M059J (cell line): ENCODE results near the gene KIAA1614. TPM values are rescaled to one million over a fixed set of nuclear protein-coding genes. Genes with fewer than 3 reads are reported as not detected.

Source experiments
- DNase-seq: peaks from one replicate; pipeline ENCODE4 v3.0.0-alpha.2; 2012; ENCODE audit warnings: low read depth
- total RNA-seq: library from RNA; depleted of rRNA; stranded (reverse); fragments of >200 nt; shearing (Covaris generic); gene quantifications from 2 replicates; pipeline ENCODE4 v1.2.3, GENCODE V29; 2014

KIAA1614 gene
- total RNA-seq, 1 experiment from 2014 or later: 2.8 TPM

GRCh38 chr1:180924939-180925338, 12.2 kb downstream of the KIAA1614 start:
- no peak for DNase-seq

GRCh38 chr1:180925471-180926051, 12.9 kb downstream of the KIAA1614 start:
- DNase-seq: no peak

GRCh38 chr1:180926164-180926981, 13.7 kb downstream of the KIAA1614 start:
- DNase-seq: peak; percentile 86

- no peak for DNase-seq
Measured at GRCh38 chr1:180927348-180927747, 14.7 kb downstream of the KIAA1614 start.

DNA sequence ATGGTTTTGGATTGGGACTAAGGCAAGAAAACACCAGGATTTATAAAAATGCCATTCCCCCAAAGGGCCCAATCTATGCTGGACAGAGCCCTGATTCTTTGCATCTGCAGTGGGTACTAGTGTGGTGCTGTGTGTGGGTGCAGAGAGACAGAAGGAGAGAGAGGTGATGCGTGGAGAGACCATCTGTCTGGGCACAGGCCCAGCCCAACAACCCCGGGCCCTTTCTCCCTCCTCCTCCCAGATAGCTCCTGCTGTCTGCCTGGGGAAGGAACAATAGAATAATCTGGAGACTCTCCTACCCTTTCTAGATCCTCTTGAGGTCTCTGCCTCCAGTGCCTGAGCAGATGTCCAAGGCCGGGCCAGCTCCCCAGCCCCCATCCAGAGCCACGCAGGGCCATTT, 15.1 kb downstream of the KIAA1614 start:
- DNase-seq: no peak

- no peak for DNase-seq
Measured at GRCh38 chr1:180928331-180929230, 15.9 kb downstream of the KIAA1614 start.

DNA sequence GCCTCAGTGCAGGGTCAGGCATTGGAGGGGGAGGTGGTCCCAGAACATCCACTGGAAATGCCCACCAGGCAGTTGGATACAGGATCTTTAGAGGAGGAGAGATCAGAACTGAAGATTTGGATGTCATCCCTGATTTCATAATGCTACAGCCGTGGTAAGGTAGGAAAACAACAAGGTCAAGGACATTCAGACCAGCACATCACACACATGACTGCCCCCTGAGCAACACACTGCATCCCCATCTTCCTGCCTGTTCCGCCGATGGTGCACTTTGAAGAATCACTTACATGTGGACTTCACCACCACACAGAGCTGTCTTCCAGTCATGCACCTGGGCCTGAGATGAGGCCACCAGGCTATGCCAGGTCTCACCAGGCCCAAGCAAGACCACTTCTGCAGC, 16.7 kb downstream of the KIAA1614 start:
- DNase-seq: no peak

DNA sequence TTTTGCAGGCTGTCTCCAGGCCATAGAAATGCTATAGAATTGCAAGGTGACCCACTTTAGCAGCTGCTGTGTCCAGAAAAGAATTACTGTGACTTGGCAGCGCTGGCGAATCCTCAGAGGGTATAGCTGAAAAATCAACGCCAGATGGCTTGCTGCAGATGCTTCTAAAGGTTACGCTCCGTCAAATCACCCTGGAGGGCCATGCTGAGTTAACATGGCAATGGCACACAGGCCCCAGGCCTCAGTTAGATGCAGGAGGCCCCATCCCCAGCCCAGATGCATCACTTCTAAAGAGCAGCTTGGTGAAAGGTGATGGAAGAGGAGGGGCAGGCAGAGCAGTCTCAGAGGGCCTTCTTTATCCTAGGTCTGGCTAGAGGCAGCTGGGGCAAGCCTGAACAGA, 18.0 kb downstream of the KIAA1614 start:
- no peak for DNase-seq

- no peak for DNase-seq
Measured at GRCh38 chr1:180931529-180931928, 18.8 kb downstream of the KIAA1614 start.

DNA sequence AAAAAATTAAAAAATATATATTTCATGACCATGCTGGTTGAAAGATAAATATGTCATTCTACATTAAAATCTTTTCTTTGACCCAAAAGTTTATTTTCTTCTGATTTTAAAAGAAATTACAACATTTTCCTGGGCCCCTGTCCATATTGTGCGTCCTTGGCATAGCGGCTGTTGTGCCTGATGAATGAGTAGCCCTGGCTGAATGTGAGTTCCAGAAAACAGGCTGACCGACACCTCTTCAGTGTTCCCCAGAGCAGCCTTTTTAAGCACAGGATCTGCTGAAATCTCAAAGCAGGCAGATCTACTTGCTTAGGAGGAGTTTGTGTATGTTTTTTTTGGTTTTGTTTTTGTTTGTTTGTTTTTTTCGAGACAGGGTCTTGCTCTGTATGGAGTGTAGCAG, 19.7 kb downstream of the KIAA1614 start:
- DNase-seq: no peak

DNA sequence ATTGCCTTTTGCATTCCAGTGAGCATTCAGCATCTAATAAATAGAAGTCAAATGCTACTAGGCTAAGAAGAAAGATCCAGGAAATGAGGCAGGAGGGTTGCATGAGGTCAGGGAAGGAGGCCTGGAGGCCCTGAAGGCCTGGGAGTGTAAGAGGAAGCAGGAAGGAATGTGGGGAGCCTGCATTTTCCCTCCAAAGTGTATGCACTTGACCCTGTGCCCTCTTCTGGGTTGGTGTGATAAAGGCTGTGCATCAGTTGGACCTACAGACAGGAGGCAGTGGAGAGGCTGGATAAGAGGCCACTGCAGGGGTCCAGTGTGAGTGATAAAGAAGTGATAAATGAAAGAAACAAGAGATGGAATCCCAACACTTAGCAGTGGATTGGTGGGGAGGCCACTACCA, 20.4 kb downstream of the KIAA1614 start:
- peak; percentile 22 for DNase-seq

DNA sequence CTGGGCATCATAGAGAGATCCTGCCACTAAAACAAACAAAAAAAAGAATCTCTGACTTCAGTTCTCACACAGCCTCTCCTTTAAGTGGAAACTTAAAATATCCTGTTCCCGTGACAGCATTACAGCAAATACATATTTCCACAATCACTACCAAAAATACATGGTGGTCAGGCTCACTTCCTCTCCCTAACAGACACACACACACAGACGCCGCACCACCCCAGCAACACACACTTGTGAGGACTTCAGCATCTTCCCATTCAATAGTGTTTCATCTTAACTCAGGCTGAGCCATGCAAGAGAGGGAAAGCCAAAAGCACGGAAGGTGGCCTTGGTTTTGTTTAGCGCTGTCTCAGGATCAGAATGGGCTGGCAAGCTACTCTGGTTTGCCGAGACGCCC, 21.9 kb downstream of the KIAA1614 start:
- no peak for DNase-seq

GRCh38 chr1:180935326-180936109, 22.8 kb downstream of the KIAA1614 start:
- no peak for DNase-seq

- DNase-seq: no peak
Measured at GRCh38 chr1:180936110-180937011, 23.7 kb downstream of the KIAA1614 start.

GRCh38 chr1:180937012-180937372, 24.3 kb downstream of the KIAA1614 start:
- DNase-seq: no peak

DNA sequence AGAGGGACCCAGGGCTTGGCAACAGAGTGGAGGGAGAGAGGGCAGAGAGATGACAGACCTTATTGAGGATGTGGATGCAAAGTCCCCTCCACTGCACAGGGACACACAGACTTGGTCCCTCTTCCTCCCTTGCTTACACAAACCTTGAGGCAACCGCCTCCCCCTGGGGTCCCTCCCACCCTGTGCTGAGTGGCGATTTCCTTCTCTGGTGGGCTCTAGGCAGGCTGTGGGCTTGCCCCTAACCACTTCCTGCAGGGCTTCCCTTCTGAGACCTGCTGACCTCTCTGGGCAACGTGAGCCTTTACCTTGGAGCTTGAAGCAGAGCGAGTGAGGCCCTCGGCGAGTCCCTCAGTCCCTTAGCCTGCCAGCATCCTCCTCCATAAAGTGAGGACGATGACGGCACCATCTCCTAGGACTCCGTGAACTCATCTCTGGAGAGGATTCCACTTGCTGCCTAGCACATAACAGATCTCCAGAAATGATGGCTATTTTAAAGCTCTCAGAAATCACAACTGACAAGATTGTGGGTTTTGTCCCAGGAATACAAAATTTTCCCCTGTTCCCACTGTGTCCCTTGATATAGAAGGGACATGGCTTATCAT, 25.0 kb downstream of the KIAA1614 start:
- DNase-seq: no peak

DNA sequence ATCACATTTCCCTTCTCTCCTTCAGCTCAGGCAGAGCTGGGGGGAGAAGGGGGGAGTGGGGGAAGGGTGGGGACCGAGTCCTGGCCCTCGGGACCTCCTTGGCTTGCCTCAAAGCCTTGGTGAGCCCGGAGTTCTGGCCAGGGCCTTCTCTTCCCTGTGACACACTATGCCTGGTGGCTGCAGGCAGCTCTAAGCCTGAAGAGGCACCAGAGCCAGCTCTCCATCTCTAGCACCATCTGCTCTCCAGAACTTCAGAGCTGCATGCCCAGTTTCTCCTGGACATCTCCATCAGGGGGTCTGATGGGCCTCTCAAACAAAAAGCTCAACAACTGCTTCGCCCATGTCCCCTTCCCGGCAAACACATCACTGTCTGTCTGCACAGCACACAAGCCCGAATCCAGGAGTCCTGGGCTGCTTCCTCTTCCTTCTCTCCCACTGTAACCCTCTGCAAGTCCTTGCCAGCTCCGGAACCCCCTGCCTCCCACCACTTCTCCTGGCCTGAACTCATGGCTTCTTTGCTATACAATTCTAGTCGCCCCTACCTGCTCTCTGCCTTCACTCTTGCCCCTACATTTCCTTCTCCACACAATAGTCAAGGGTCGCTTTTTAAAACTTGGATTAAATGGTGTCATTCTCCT, 26.5 kb downstream of the KIAA1614 start:
- no peak for DNase-seq

GRCh38 chr1:180939711-180940103, 27.0 kb downstream of the KIAA1614 start:
- no peak for DNase-seq

DNA sequence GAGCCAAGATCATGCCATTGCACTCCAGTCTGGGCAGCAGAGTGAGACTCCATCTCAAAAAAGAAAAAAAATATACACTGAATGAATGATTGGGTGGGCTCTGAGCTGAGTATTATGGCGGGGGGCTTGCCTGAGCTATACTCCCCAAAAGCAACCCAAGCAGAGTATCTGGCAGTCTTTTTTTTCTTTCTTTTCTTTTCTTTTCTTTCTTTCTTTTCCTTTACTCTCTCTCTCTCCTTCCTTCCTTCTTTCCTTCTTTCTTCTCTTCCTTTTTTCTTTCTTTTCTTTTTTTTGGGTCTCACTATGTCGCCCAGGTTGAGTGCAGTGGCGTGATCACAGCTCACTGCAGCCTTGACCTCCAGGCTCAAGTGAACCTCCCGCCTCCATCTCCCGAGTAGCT, 27.7 kb downstream of the KIAA1614 start:
- no peak for DNase-seq
